GM12891 (cell line): ENCODE measurements around the gene STXBP6.

Experiments used
- POLR2A ChIP-seq: IDR thresholded peaks from 2 replicates; pipeline ENCODE4 v1.6.1; 2011; ENCODE audit warnings: low read depth, low read length, control low read depth
- POLR2AphosphoS5 ChIP-seq: IDR thresholded peaks from 2 replicates; pipeline ENCODE4 v1.6.1; 2011; ENCODE audit warnings: low read depth, low read length, control low read depth
- POU2F2 ChIP-seq: IDR thresholded peaks from 2 replicates; pipeline ENCODE4 v1.6.1; 2011; ENCODE audit warnings: low read depth, mild to moderate bottlenecking, control low read depth, low read length, moderate library complexity
- SPI1 ChIP-seq: IDR thresholded peaks from 2 replicates; pipeline ENCODE4 v1.6.1; 2011; ENCODE audit warnings: low read depth, low read length, control low read depth
- TAF1 ChIP-seq: IDR thresholded peaks from 2 replicates; pipeline ENCODE4 v1.6.1; 2011; ENCODE audit warnings: low read depth, low read length, control low read depth

GRCh38 chr14:25014440-25014839, 35.5 kb downstream of the STXBP6 start:
- TF ChIP-seq POLR2A (no peak), POLR2AphosphoS5 (no peak), TAF1 (no peak), SPI1 (no peak), POU2F2 (no peak)
